Jurkat, Clone E6-1 (cell line): ENCODE results near the gene COMTD1.
"Not testable (repeated sequence)": the region's sequence is repeated elsewhere in the genome, so short reads cannot be mapped to it uniquely, and the experiment has no call there.

ENCODE experiments used
- DNase-seq: peaks from one replicate; pipeline ENCODE4 v3.0.0-alpha.2; 2011; ENCODE audit warnings: low read depth, low spot score
- H3K4me3 ChIP-seq: 2 replicates; pipeline ENCODE4 v1.5.1; 2011; ENCODE audit warnings: mild to moderate bottlenecking, low read length, control low read depth, moderate library complexity

COMTD1 gene

DNA sequence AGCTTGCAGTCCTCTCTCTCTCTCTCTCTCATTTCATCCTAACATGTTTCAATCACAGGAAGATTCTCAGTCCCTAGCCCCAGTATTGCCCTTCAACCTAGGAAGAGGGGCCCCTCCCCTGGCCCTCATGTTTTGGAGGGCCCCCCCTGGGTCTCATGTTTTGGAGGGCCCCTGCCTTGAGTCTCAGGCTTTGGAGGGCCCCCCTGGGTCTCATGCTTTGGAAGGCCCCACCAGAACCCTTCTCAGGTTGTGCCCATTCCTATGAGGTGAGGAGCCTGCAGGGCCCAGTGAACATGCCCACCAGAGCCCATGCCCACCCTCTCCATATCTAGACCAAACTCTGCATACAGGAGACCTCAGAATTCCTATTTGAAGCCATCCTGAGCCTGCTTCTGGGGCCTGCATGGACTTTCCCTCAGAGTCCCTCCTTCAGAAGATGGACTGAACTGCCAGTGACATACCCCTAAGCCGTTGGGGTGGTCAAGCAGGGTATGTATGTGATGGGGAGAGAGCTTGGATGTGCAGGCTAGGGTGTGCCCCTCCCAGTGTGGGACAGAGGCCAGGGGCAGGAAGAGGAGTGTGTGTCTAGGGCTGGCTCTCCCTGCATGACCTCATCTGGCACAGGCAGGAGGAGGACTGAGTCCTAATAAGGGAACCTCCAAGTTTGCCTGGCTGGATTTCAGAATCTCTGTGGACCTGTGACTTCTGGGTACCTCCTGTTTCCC lies 33.3 kb downstream of the COMTD1 start:
- H3K4me3 ChIP-seq: no peak overlapping the region
- DNase-seq: no peak

GRCh38 chr10:75201793-75202307 lies 33.9 kb downstream of the COMTD1 start:
- no peak overlapping the region for H3K4me3 ChIP-seq
- no peak for DNase-seq

- H3K4me3 ChIP-seq: not testable (repeated sequence)
These were observed 35.8 kb downstream of the COMTD1 start for GRCh38 chr10:75199949-75200348.

DNA sequence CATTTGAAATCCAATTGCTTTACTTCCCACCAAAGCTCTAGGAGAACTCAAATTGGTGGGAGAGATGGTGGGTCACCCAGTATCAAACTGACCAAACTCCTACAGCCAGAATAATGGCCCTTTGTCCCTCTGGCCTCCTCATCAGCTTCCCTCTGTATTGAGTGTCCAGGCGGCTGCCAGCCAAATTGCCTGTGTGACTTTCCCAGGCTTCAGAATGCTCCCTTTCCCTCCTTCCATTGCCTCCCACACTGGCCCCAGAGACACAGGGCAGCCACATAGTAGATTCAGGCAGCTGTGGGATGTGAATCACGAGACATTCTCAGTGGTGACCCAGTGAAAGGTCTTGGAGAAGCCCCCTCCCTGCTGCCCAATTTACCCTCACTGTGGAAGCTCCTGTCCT lies 37.9 kb downstream of the COMTD1 start:
- DNase-seq: no peak
- H3K4me3 ChIP-seq: no peak overlapping the region

More at GRCh38 chr10:75199949-75200348, 35.8 kb downstream of the COMTD1 start:
- DNase-seq: not testable (repeated sequence)

DNA sequence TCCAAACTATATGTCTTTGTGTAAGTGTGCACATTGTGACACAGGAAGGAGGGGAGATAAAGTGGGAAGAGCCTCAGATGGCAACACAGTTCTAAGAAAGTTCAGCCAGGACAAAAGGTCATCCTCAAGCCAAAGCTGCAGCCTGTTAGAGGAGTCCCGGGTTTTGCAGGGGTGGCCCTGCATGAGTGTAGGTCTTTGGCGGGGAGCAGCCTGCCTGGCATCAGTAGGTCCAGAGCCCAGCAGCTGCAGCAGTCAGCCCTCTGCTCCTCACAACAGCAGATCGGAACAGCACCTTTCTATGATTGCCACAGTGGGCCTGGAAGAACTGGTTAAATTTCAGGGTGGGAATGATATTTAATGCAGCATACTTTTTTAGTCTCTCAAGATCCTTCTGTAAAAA lies 38.7 kb downstream of the COMTD1 start:
- H3K4me3 ChIP-seq: no peak overlapping the region
- DNase-seq: no peak

GRCh38 chr10:75195035-75195763 lies 40.6 kb downstream of the COMTD1 start:
- no peak for DNase-seq
- H3K4me3 ChIP-seq: no peak overlapping the region

GRCh38 chr10:75194625-75195024 lies 41.1 kb downstream of the COMTD1 start:
- DNase-seq, H3K4me3 ChIP-seq: not testable (repeated sequence)

GRCh38 chr10:75191821-75192568 lies 43.8 kb downstream of the COMTD1 start:
- DNase-seq: no peak
- H3K4me3 ChIP-seq: no peak overlapping the region

GRCh38 chr10:75189266-75190096 lies 46.3 kb downstream of the COMTD1 start:
- DNase-seq: no peak
- no peak overlapping the region for H3K4me3 ChIP-seq

DNA sequence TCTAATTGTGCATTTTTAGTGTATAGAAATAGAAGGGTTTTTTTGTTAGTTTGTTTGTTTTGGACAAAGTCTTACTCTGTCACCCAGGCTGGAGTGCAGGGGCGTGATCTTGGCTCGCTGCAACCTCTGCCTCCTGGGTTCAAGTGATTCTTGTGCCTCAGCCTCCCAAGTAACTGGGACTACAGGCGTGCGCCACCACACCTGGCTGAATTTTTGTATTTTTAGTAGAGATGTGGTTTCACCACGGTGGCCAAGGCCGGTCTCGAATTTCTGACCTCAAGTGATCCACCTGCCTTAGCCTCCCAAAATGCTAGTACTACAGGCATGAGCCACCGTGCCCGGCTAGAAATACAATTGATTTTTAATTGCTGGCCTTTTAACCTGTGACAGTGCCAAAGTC lies 47.2 kb downstream of the COMTD1 start:
- H3K4me3 ChIP-seq, DNase-seq: not testable (repeated sequence)

DNA sequence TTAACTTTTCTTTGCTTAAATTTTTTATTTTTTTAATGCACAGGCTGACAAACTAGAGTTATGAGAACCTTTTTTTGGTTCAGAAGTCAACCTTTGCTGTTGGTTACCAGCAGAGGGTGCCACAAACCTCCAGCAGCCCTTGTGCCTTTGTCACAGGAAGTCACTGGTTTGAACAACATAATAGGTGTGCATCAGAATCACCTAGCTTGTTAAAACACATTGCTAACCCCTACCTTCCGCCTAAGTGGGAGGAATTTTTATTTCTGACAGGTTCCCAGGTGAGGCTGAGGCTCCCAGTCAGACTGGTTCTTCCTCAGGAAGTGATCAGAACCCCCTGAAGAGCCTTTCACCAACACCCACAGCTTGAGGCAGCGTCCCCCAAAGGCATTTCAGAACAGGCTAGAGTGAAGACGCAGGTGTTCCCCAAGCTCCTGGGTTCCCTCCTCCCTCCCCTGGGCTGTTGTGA lies 47.8 kb downstream of the COMTD1 start:
- no peak overlapping the region for H3K4me3 ChIP-seq
- peak; percentile 74 for DNase-seq

DNA sequence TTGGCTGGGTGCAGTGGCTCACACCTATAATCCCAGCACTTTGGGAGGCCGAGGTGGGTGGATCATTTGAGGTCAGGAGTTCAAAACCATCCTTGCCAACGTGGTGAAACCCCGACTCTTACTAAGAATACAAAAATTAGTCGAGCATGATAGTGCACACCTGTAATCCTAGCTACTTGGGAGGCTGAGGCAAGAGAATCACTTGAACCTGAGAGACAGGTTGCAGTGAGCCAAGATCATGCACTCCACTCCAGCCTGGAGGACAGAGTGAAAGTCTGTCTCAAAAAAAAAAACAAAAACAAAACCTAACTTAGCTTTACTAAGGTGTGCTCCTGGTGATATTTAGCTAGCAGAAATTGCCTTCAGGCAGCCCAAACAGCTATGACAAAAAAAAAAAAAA lies 49.4 kb downstream of the COMTD1 start:
- no peak for DNase-seq

More for the DNA sequence above, 49.4 kb downstream of the COMTD1 start:
- no peak overlapping the region for H3K4me3 ChIP-seq
